ENCODE measurements around the gene CRYZ. TPM values are rescaled to one million over a fixed set of nuclear protein-coding genes. Genes with fewer than 3 reads are reported as not detected.
A peak's percentile ranks its signal among the peaks of the same experiment; 100 is the strongest.

The CRYZ gene, protein sequence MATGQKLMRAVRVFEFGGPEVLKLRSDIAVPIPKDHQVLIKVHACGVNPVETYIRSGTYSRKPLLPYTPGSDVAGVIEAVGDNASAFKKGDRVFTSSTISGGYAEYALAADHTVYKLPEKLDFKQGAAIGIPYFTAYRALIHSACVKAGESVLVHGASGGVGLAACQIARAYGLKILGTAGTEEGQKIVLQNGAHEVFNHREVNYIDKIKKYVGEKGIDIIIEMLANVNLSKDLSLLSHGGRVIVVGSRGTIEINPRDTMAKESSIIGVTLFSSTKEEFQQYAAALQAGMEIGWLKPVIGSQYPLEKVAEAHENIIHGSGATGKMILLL
- 21.3 to 21.7 TPM (median 21.5 TPM) in 3 replicates for total RNA-seq

DNA sequence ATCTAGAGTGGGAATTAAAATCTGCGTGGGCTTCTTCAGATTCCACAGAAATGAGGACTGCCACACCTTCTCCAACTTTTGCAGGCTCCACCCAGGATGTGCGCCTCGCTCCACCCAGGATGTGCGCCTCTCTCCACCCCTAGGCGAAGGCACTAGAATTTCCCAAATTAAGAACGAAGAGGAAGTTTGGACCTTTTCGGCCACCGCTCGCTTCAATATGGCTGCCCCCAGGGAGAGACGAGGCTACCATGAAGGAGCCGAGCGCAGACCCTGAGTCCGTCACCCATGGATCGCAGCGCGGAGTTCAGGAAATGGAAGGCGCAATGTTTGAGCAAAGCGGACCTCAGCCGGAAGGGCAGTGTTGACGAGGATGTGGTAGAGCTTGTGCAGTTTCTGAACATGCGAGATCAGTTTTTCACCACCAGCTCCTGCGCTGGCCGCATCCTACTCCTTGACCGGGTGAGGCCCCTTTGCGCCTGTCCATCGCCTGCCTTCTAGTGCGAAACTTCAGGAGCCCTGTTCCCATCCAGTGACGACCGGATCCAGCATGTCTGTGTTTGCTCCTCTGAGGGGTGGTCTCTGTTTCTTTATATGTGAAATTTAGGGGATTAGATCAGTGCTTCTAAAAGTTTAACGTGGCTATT lies at the start of gene CRYZ, which contains the start of gene TYW3:
CRYZ (minus strand) TSS at position 91 of the 644 bp plus-strand sequence. CDS start 8,229 bp downstream, outside the sequence.
TYW3 (plus strand) TSS at position 193 of the 644 bp plus-strand sequence; CDS start at position 286, 93 bp downstream.
- H3K27me3 Mint-ChIP-seq (ENCODE audit: low read depth) = no peaks in the 10 kb centered on the region
- DNase-seq (ENCODE audit: low spot score in 2 of 2, unreplicated experiment in 2 of 2) = peak; percentile 39 to 78
- peaks cover 32% of the 10 kb centered on the region for H3K4me1 Mint-ChIP-seq
- H3K4me3 Mint-ChIP-seq = peak within 1 kb of the TSS; percentile 89
- TF ChIP-seq, protein P1, sequence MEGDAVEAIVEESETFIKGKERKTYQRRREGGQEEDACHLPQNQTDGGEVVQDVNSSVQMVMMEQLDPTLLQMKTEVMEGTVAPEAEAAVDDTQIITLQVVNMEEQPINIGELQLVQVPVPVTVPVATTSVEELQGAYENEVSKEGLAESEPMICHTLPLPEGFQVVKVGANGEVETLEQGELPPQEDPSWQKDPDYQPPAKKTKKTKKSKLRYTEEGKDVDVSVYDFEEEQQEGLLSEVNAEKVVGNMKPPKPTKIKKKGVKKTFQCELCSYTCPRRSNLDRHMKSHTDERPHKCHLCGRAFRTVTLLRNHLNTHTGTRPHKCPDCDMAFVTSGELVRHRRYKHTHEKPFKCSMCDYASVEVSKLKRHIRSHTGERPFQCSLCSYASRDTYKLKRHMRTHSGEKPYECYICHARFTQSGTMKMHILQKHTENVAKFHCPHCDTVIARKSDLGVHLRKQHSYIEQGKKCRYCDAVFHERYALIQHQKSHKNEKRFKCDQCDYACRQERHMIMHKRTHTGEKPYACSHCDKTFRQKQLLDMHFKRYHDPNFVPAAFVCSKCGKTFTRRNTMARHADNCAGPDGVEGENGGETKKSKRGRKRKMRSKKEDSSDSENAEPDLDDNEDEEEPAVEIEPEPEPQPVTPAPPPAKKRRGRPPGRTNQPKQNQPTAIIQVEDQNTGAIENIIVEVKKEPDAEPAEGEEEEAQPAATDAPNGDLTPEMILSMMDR (IDR thresholded peaks at IDR 0.05; ENCODE audit: unreplicated experiment) = no peak
- peaks cover 24% of the 10 kb centered on the region for H3K36me3 Mint-ChIP-seq
- H3K9me3 Mint-ChIP-seq = peaks cover 10% of the 10 kb centered on the region
- peak within 1 kb of the TSS; percentile 97 for H3K27ac Mint-ChIP-seq

DNA sequence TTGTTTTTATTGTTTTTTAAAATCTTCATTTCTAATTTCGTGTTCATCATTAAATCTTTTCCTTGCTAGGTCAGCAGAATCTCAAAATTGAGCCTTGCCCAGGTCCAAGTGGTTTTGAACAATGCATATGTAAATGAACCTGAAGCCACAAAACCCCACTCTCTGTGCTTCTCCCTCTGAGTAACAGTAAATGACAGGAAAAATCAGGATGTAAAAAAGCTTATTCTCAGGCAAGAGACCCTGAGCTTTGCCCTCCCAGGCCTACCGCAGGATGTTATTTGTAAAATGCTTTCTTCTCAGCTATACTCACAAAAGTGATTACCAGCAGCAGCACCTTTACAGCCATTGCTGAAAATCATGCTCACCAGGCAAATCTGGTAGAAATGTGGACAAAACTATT lies 47.7 kb upstream of the CRYZ start:
- TF ChIP-seq, protein P1 (IDR thresholded peaks at IDR 0.05; ENCODE audit: unreplicated experiment) = no peak
- no peaks in the 10 kb centered on the region for H3K9me3 Mint-ChIP-seq
- no peak overlapping the region for H3K27ac Mint-ChIP-seq
- no peak overlapping the region for H3K4me3 Mint-ChIP-seq
- no peak for DNase-seq (ENCODE audit: low spot score in 2 of 2, unreplicated experiment in 2 of 2)
- H3K27me3 Mint-ChIP-seq (ENCODE audit: low read depth) = peaks cover 3% of the 10 kb centered on the region
- H3K4me1 Mint-ChIP-seq = peaks cover 4% of the 10 kb centered on the region
- H3K36me3 Mint-ChIP-seq = no peaks in the 10 kb centered on the region

DNA sequence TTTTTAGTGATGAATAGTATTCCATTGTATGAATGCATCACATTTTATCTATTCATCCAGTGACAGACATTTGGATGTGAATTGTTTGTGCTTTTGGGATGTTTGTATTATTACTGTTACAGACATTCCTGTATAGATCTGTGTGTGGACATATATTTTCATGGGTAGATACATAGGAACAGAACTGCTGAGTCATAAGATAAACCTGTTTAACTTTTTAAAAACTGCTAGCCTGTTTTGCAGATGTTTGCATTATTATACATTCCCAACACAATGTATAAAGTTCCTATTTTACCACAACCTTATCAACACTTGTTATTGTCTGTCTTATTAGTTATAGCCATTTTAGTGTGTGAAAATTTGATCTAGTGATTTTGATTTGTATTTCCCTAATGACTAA lies 46.9 kb upstream of the CRYZ start:
- Mint-ChIP-seq H3K9me3 (no peaks in the 10 kb centered on the region), H3K27me3 (ENCODE audit: low read depth) (peaks cover 3% of the 10 kb centered on the region), H3K4me3 (no peak overlapping the region), H3K36me3 (no peaks in the 10 kb centered on the region), H3K27ac (no peak overlapping the region), H3K4me1 (peaks cover 4% of the 10 kb centered on the region)
- no peak for DNase-seq (ENCODE audit: low spot score in 2 of 2, unreplicated experiment in 2 of 2)
- TF ChIP-seq, protein P1 (IDR thresholded peaks at IDR 0.05; ENCODE audit: unreplicated experiment) = no peak

DNA sequence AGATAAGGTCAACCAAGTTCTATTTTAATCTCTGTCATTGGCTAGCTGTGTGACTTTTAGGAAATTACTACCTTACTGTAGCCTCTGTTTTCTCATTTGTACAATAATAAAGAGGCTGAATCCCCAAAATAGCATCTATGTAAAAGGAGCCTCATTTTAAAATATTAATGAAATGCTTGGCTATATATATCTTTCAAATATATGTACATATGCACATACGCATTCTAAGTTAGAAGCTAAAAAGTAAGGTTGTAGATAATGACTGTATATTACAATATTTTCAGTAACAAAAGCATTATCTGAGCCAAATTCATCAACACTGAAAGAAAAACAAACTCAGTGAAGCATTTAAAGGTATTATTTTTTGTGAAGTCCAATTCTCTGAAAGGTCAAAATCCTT lies 44.7 kb upstream of the CRYZ start:
- Mint-ChIP-seq H3K27me3 (ENCODE audit: low read depth) (peaks cover 11% of the 10 kb centered on the region), H3K4me3 (no peak overlapping the region), H3K4me1 (peaks cover 1% of the 10 kb centered on the region), H3K27ac (no peak overlapping the region), H3K36me3 (no peaks in the 10 kb centered on the region), H3K9me3 (no peaks in the 10 kb centered on the region)
- TF ChIP-seq, protein P1 (IDR thresholded peaks at IDR 0.05; ENCODE audit: unreplicated experiment) = no peak
- DNase-seq (ENCODE audit: low spot score in 2 of 2, unreplicated experiment in 2 of 2) = no peak

DNA sequence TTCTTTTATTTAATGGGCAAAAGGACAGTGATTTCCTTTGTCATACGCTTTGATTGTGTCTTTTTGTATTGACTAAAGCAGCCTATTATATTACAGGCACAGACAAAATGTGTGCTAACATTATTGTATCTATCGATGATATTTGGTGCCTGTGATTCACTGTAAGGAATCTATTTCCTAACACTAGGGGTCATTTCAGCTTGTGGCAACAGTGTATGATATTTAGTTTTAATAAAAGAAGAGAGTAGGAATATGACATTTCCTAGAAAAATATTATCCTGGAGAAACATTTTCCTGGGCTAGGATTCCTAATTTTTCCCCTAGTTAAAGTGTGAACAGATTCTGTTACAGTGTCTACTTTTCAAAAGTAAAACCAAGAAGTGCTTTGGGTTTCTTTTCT lies 42.9 kb upstream of the CRYZ start:
- Mint-ChIP-seq H3K27ac (no peak overlapping the region), H3K36me3 (no peaks in the 10 kb centered on the region), H3K9me3 (no peaks in the 10 kb centered on the region), H3K4me3 (no peak overlapping the region), H3K27me3 (ENCODE audit: low read depth) (peaks cover 17% of the 10 kb centered on the region), H3K4me1 (peaks cover 1% of the 10 kb centered on the region)
- TF ChIP-seq, protein P1 (IDR thresholded peaks at IDR 0.05; ENCODE audit: unreplicated experiment) = no peak
- DNase-seq (ENCODE audit: low spot score in 2 of 2, unreplicated experiment in 2 of 2) = no peak
